ENCODE measurements around the gene BHLHA15.

Gene BHLHA15

DNA sequence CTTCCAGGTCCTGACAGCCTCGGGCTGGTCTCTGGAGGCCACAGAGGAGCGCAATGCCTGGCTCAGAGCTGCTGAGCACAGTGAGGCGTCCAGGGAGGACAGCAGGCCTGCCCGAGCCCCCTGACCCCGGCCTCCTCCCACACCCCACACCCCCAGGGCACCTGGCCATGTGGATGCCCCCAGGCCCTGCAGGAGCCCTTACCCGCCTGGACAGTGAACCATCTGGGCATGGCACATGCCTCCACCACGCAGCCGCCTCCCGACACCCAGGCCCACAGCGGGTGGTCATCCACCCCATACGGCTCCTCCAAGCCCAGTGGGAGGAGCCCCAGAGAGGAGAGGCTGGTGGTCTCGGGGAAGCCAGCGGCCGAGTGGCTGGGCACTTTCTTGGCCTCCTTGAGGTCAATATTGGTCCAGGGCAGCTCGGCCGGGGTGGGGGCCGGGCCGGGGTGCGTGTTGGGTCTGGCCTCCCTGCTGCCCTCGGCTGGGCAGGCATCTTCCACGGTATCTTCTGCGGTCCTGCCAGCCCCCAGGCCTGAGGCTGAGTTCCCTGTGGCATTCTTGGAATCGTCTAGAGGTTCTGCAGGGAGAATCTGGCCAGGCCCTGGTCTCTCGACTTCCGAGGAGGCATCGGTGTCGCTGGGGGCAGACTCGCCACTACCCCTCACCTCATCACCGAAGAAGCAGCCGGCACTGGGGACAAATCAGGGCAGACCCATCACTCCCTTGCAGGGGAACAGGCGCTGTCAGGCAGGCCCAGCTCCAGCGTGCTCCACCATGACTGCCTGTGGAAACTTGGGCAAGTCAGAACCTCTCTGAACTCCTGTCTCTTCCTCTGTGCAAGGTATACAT, 22.2 kb downstream of the BHLHA15 start:
- Histone ChIP-seq H3K4me3 (ENCODE audit: control insufficient read depth in 1 of 7, extremely low read depth in 1 of 7, insufficient read depth in 4 of 7, low read depth in 2 of 7, low read length in 6 of 7) (no peak overlapping the region), H3K9me3 (ENCODE audit: control extremely low read depth in 1 of 5, control insufficient read depth in 4 of 5, insufficient read depth in 2 of 5, low read depth in 1 of 5, low read length in 4 of 5) (no peaks in the 10 kb centered on the region), H3K27ac (ENCODE audit: insufficient read depth in 1 of 2, low read depth in 1 of 2, low read length in 2 of 2, poor library complexity in 1 of 2, severe bottlenecking in 2 of 2) (no peak overlapping the region), H3K36me3 (ENCODE audit: control insufficient read depth in 4 of 4, insufficient read depth in 4 of 4, low read length in 3 of 4) (peaks cover 0 to 23% (median 5%) of the 10 kb centered on the region in 4 experiments), H3K4me1 (ENCODE audit: control extremely low read depth in 1 of 4, control insufficient read depth in 4 of 4, insufficient read depth in 4 of 4, low read length in 3 of 4) (no peaks in the 10 kb centered on the region), H3K27me3 (replicated peaks in 2 of 5; ENCODE audit: control insufficient read depth in 4 of 5, insufficient read depth in 5 of 5, low read length in 4 of 5) (no peaks in the 10 kb centered on the region)
- POLR2A ChIA-PET, result no interaction called here
- WGBS (ENCODE audit: insufficient coverage), result 94% methylated on average over 21 of the region's 32 CpGs
- CTCF ChIA-PET, result no interaction called here
- DNase-seq, result no peak

DNA sequence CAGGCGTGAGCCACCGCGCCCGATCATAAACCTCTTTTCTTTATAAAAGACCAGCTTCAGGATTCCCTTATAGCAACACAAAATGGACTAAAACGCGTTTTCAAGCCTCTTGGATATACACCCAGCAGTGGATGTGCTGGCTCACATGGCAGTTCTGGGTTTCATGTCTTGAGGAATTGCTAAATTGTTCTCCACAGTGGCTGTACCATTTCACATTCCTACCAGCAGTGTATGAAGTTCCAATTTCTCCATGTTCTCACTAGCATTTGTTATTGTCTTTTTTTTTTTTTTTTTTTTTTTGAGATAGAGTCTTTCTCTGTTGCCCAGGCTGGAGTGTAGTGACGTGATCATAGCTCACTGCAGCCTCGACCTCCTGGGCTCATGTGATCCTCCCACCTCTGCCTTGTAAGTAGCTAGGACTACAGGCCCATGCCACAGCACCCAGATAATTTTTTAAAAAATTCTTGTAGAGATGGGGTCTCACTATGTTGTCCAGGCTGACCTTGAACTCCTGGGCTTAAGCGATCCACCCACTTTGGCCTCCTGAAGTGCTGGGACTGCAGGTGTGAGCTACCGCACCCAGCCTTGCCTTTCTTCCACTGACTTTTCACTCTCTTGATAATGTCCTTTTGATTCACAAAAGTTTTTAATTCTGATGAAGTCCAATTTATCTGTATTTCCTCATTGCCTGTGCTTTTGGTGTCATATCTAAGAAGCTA, 23.3 kb downstream of the BHLHA15 start:
- CTCF ChIA-PET, result interaction anchor here (0.6 to 0.7 kb wide), 2 partner anchors 16 to 168 kb away, joined by 3 to 4 read pairs; no protein-coding TSS in a partner anchor
- H3K36me3 ChIP-seq (ENCODE audit: control insufficient read depth in 4 of 4, insufficient read depth in 4 of 4, low read length in 3 of 4), result peaks cover 0 to 27% (median 6%) of the 10 kb centered on the region in 4 experiments
- POLR2A ChIA-PET, result no interaction called here

DNA sequence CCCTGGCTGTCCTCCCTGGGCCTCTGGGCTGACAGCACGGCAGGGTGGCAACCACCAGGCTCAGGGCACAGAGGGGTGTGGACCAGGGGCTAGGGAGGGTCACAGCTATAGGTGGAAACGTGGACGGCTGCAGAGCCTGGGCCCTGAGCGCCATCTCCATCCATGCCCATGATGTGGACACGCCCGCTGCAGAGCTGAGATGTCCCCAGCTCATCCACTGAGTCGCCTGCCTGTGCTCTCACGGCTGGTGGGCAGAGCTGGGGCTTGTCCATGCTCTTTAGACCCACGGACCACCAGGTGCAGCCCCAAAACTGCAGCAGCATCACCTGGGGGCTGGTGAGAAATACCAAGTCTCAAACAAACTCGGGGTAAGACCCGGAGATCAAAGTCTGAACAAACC, 24.7 kb downstream of the BHLHA15 start:
- ChIA-PET POLR2A (no interaction called here), CTCF (no interaction called here)
- DNase-seq, result no peak
- Histone ChIP-seq H3K27me3 (replicated peaks in 2 of 5; ENCODE audit: control insufficient read depth in 4 of 5, insufficient read depth in 5 of 5, low read length in 4 of 5) (no peaks in the 10 kb centered on the region), H3K4me1 (ENCODE audit: control extremely low read depth in 1 of 4, control insufficient read depth in 4 of 4, insufficient read depth in 4 of 4, low read length in 3 of 4) (no peaks in the 10 kb centered on the region), H3K9me3 (ENCODE audit: control extremely low read depth in 1 of 5, control insufficient read depth in 4 of 5, insufficient read depth in 2 of 5, low read depth in 1 of 5, low read length in 4 of 5) (no peaks in the 10 kb centered on the region), H3K27ac (ENCODE audit: insufficient read depth in 1 of 2, low read depth in 1 of 2, low read length in 2 of 2, poor library complexity in 1 of 2, severe bottlenecking in 2 of 2) (no peak overlapping the region), H3K36me3 (ENCODE audit: control insufficient read depth in 4 of 4, insufficient read depth in 4 of 4, low read length in 3 of 4) (peaks cover 0 to 23% (median 5%) of the 10 kb centered on the region in 4 experiments), H3K4me3 (ENCODE audit: control insufficient read depth in 1 of 7, extremely low read depth in 1 of 7, insufficient read depth in 4 of 7, low read depth in 2 of 7, low read length in 6 of 7) (no peak overlapping the region)
- WGBS (ENCODE audit: insufficient coverage), result 95% methylated on average over 11 of the region's 11 CpGs

More for the DNA sequence above, 23.3 kb downstream of the BHLHA15 start:
- 98% methylated on average over 6 of the region's 10 CpGs for WGBS (ENCODE audit: insufficient coverage)
- Histone ChIP-seq H3K4me1 (ENCODE audit: control extremely low read depth in 1 of 4, control insufficient read depth in 4 of 4, insufficient read depth in 4 of 4, low read length in 3 of 4) (no peaks in the 10 kb centered on the region), H3K4me3 (ENCODE audit: control insufficient read depth in 1 of 7, extremely low read depth in 1 of 7, insufficient read depth in 4 of 7, low read depth in 2 of 7, low read length in 6 of 7) (no peak overlapping the region), H3K27ac (ENCODE audit: insufficient read depth in 1 of 2, low read depth in 1 of 2, low read length in 2 of 2, poor library complexity in 1 of 2, severe bottlenecking in 2 of 2) (no peak overlapping the region), H3K27me3 (replicated peaks in 2 of 5; ENCODE audit: control insufficient read depth in 4 of 5, insufficient read depth in 5 of 5, low read length in 4 of 5) (no peaks in the 10 kb centered on the region), H3K9me3 (ENCODE audit: control extremely low read depth in 1 of 5, control insufficient read depth in 4 of 5, insufficient read depth in 2 of 5, low read depth in 1 of 5, low read length in 4 of 5) (no peaks in the 10 kb centered on the region)
- no peak for DNase-seq

DNA sequence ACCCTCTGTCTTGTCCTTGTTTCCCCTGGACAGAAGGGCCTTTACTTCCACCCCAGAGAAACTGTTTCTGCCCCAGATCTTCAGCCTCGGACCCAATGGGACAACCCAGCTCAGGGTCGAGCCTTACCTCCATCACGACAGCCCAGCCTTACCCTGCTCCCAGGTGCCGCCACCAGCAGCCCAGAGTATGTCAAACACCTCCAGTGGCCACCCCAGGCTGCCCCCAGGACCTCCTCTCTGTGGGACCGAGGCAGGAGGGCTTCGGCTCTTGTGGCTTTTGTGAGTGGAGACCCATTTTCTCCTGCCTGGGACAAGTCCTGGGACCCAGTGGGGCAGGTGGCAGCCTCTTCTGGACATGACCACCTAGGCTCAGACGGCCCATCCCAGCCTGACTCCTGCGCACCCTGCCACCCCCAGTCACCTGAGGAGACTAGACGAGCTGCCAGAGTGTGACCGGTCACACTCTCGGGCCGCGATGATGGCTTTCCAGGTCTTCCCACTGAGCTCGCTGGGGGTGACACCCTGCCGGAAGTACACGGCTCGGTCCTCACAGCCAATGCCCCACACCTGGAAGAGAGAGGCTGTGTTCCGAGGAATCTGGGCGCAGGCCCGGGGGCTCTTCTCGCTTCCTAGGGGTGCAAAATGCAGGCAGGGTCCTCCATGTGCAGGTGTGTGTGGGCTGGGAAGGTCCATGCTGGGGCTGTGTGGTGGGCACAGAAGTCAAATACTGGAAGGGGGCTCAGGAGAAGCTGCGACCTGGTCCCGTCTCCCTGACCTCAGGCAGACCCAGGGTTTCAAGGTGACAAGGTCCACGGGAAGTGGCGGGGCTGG, 25.3 kb downstream of the BHLHA15 start:
- H3K36me3 ChIP-seq (ENCODE audit: control insufficient read depth in 4 of 4, insufficient read depth in 4 of 4, low read length in 3 of 4), result peaks cover 0 to 20% (median 5%) of the 10 kb centered on the region in 4 experiments

DNA sequence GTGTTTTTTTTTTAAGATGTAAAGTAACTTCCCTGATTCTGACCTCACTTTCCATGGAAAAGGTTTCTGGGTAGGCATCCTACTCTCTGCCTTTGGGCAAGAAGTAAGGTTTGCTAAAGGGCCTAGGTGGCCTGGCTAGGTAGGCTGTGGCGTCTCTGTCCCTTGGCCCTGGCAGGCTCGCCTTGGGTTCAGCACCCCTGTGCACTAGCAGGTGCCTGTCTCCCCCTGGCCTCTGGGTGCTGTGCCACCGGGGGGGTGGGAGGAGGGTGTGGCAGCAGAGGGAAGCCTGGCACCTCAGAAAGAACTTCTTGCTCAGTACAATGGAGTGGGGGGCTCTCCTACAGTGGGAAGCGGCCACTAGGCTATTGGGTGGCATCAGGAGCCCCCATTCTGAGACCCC, 26.8 kb downstream of the BHLHA15 start:
- Histone ChIP-seq H3K9me3 (ENCODE audit: control extremely low read depth in 1 of 5, control insufficient read depth in 4 of 5, insufficient read depth in 2 of 5, low read depth in 1 of 5, low read length in 4 of 5) (no peaks in the 10 kb centered on the region), H3K27ac (ENCODE audit: insufficient read depth in 1 of 2, low read depth in 1 of 2, low read length in 2 of 2, poor library complexity in 1 of 2, severe bottlenecking in 2 of 2) (no peak overlapping the region), H3K36me3 (ENCODE audit: control insufficient read depth in 4 of 4, insufficient read depth in 4 of 4, low read length in 3 of 4) (peaks cover 0 to 23% (median 5%) of the 10 kb centered on the region in 4 experiments), H3K4me1 (ENCODE audit: control extremely low read depth in 1 of 4, control insufficient read depth in 4 of 4, insufficient read depth in 4 of 4, low read length in 3 of 4) (no peaks in the 10 kb centered on the region), H3K27me3 (replicated peaks in 2 of 5; ENCODE audit: control insufficient read depth in 4 of 5, insufficient read depth in 5 of 5, low read length in 4 of 5) (no peaks in the 10 kb centered on the region), H3K4me3 (ENCODE audit: control insufficient read depth in 1 of 7, extremely low read depth in 1 of 7, insufficient read depth in 4 of 7, low read depth in 2 of 7, low read length in 6 of 7) (no peak overlapping the region)
- ChIA-PET POLR2A (no interaction called here), CTCF (no interaction called here)
- 100% methylated on average over 3 of the region's 4 CpGs for WGBS (ENCODE audit: insufficient coverage)
- no peak for DNase-seq

More for the DNA sequence above, 25.3 kb downstream of the BHLHA15 start:
- DNase-seq, result no peak
- no peaks in the 10 kb centered on the region for H3K9me3 ChIP-seq (ENCODE audit: control extremely low read depth in 1 of 5, control insufficient read depth in 4 of 5, insufficient read depth in 2 of 5, low read depth in 1 of 5, low read length in 4 of 5)
- H3K27me3 ChIP-seq (replicated peaks in 2 of 5; ENCODE audit: control insufficient read depth in 4 of 5, insufficient read depth in 5 of 5, low read length in 4 of 5), result no peaks in the 10 kb centered on the region
- ChIA-PET POLR2A (no interaction called here), CTCF (no interaction called here)
- no peak overlapping the region for H3K27ac ChIP-seq (ENCODE audit: insufficient read depth in 1 of 2, low read depth in 1 of 2, low read length in 2 of 2, poor library complexity in 1 of 2, severe bottlenecking in 2 of 2)
- H3K4me3 ChIP-seq (ENCODE audit: control insufficient read depth in 1 of 7, extremely low read depth in 1 of 7, insufficient read depth in 4 of 7, low read depth in 2 of 7, low read length in 6 of 7), result no peak overlapping the region
- H3K4me1 ChIP-seq (ENCODE audit: control extremely low read depth in 1 of 4, control insufficient read depth in 4 of 4, insufficient read depth in 4 of 4, low read length in 3 of 4), result no peaks in the 10 kb centered on the region
- WGBS (ENCODE audit: insufficient coverage), result 95% methylated on average over 24 of the region's 25 CpGs

DNA sequence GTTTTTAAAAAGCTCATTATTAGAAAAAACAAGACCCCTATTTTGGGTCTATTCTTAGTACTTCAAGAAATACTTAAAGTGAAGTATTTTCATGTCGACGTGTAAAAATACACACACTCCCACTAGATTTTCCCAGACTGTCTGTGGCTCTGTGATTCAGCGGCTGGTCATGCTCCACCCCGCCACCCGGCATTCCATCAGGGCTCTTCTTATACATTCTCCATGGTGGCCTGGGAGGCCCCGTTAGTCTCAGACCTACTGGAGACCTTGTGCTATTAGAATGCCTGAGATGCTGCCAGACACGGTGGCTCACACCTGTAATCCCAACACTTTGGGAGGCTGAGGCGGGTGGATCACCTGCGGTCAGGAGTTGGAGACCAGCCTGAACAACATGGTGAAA, 27.7 kb downstream of the BHLHA15 start:
- Histone ChIP-seq H3K36me3 (ENCODE audit: control insufficient read depth in 4 of 4, insufficient read depth in 4 of 4, low read length in 3 of 4) (peaks cover 0 to 24% (median 4%) of the 10 kb centered on the region in 4 experiments), H3K9me3 (ENCODE audit: control extremely low read depth in 1 of 5, control insufficient read depth in 4 of 5, insufficient read depth in 2 of 5, low read depth in 1 of 5, low read length in 4 of 5) (no peaks in the 10 kb centered on the region), H3K27ac (ENCODE audit: insufficient read depth in 1 of 2, low read depth in 1 of 2, low read length in 2 of 2, poor library complexity in 1 of 2, severe bottlenecking in 2 of 2) (no peak overlapping the region), H3K4me3 (ENCODE audit: control insufficient read depth in 1 of 7, extremely low read depth in 1 of 7, insufficient read depth in 4 of 7, low read depth in 2 of 7, low read length in 6 of 7) (no peak overlapping the region), H3K27me3 (replicated peaks in 2 of 5; ENCODE audit: control insufficient read depth in 4 of 5, insufficient read depth in 5 of 5, low read length in 4 of 5) (no peaks in the 10 kb centered on the region), H3K4me1 (ENCODE audit: control extremely low read depth in 1 of 4, control insufficient read depth in 4 of 4, insufficient read depth in 4 of 4, low read length in 3 of 4) (no peaks in the 10 kb centered on the region)
- 95% methylated on average over 5 of the region's 9 CpGs for WGBS (ENCODE audit: insufficient coverage)
- DNase-seq, result no peak
- ChIA-PET CTCF (no interaction called here), POLR2A (no interaction called here)

Measured in common myeloid progenitor, CD34-positive (primary cell).